KBM-7 (cell line): ENCODE measurements around the gene QRICH1.
A peak's percentile ranks its signal among the peaks of the same experiment; 100 is the strongest.

ENCODE experiments used
- DNase-seq: peaks from one replicate; pipeline ENCODE4 v3.0.0-alpha.2; 2015
- in situ Hi-C: fragments of 300-500 bp; cut with MboI; formaldehyde crosslinking; loops from 2 replicates; pipeline ENCODE4 v1.14.3; 2020; ENCODE audit warnings: low sequenced_read_pairs, low pct_unique_long_range_greater_than_20kb, mixed read lengths

QRICH1 gene

DNA sequence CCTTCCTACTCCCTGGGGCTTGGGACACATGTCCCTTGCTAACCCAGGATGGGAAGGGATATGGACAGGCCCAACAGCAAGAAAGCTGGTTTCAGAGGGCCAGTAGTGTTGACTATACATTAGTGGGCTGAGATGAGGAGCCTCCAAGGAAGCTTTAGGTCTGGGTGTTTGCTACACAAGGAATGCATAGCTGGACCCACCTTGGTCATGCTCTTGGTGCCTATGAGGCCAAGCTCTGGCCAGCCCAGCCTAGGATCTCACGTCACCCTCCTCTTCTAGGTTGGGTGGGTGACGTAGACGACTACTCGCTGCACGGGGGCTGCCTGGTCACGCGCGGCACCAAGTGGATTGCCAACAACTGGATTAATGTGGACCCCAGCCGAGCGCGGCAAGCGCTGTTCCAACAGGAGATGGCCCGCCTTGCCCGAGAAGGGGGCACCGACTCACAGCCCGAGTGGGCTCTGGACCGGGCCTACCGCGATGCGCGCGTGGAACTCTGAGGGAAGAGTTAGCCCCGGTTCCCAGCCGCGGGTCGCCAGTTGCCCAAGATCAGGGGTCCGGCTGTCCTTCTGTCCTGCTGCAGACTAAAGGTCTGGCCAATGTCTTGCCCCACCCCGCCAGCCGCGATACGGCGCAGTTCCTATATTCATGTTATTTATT lies 87.3 kb downstream of the QRICH1 start:
- peak; percentile 14 for DNase-seq
- in situ Hi-C loops: no loop called here

GRCh38 chr3:49005998-49006397 lies 87.9 kb downstream of the QRICH1 start:
- DNase-seq: no peak
- in situ Hi-C loops: no loop called here

GRCh38 chr3:49005303-49005680 lies 88.6 kb downstream of the QRICH1 start:
- in situ Hi-C loops: no loop called here
- no peak for DNase-seq

- in situ Hi-C loops: no loop called here
- no peak for DNase-seq
Measured at GRCh38 chr3:49004352-49005302, 89.2 kb downstream of the QRICH1 start.

DNA sequence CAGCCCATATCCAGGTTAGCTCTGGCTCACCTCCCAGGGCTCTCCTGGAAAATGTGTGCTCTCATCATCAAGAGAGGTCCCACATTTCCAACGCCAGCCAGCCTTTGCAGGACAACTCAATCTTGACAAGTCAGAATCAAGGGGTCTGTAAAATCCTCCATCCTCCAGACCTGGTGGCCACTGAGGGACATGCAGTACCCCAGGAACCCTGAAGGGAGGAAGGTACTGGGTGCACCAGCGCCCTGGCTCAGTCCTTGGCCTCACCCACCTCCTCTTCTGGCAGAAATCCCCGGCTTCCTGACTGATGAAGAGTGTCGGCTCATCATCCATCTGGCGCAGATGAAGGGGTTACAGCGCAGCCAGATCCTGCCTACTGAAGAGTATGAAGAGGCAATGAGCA lies 92.7 kb downstream of the QRICH1 start:
- DNase-seq: no peak
- in situ Hi-C loops: no loop called here

DNA sequence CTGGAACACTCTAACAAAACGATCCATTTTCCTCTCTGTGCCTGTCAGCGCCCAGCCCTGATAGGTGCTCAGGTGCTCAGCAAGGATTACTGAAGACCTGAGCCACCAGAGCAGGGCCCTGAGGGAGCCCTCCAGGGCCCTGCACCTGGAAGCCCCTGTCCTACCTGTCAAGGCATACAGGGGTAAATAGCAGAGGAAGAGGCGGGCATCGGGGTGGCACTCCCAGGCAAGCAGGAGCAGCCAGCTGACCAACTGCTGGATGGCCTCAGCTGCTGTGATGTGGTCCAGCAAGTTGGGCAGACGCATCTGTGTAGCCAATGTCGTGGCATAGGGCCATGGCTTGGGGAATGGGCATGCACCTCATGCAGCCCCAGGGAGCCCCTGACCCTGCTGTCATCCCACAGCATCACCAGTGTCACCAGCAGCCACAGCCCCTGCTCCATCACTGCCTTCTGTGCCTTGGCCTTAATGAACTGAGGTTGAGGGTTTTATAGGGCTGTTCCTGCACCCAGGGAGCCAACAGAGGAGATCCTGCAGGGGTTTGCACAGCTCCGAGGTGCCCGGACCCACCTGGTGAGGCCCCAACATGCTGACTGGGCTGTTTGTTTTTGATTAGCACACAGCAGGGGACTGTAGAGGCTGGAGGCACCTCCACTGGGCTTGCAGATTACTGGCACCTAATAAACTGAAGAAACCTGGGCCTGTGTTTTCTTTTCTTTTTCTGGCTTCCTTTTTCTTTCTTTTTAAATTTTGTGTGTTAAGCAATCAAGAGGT lies 94.6 kb downstream of the QRICH1 start:
- in situ Hi-C loops: no loop called here
- no peak for DNase-seq

DNA sequence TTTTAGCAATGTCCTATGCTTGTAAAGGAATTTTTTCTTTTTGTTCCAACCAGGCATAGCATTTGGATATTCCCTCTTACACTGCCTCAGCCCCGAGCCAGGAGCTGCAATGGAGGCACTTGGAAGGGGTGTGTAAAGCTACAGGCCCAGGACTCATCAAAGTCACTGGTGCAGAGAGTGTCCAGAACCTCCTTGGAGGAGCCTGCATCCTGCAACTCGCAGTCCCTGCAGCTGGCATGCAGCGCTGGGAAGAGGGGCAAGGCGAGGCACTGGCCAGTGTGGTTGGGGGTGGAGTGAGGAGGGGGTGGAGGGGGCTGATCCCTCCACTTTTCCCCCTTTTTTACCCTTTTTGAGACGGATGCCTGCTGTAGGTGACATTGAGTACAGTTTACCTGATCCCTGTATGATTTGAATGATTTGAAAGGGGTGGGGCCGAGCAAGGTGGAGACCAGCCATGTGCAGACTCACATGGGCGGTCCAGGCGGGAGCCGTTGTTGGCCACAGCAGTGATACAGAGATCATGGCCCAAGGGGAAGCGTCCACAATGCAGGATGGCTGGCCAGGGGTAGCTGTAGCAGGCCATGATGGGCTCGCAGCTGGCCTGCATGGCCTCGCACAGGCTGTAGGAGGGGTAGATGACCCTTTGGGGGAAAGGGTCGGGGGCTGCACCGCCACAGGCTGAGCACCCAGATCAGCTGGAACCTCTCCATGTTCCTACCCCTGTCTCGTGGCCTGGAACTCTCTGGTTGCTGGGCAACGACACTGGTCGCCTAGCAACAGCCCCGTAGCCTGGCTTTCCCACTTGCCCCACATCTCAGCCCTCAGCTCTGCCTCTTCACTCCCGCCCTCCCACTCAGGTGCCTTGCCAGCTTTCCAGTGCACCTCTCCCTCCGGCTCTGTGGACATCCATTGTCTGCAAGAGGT lies 95.9 kb downstream of the QRICH1 start:
- in situ Hi-C loops: no loop called here
- DNase-seq: no peak

DNA sequence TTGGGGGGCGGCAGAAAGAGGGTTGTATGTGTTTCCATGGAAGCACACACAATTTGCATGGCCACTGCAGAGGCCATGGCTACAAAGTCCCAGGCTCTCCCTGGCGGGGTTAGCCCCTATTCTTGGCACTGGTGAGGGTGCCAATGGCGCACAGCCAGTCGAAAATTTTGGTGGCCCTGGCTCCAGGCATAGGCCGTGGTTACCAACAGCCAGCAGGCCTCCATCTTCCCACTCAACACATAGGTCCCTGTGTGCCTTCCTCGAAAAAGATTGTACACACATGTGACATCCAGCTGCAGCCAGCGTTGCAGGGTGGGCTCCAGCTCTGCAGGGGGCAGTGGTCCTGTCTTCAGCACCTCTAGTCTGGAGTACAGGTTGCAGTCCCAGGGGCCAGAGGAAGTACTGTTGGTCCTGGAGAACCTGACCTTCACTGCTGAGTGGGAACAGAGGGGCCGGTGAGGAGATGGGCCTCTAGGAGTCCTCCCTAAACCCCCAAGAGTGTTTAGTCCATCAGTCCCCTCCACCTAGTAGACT lies 96.7 kb downstream of the QRICH1 start:
- in situ Hi-C loops: no loop called here
- no peak for DNase-seq

GRCh38 chr3:48996640-48997039 lies 97.2 kb downstream of the QRICH1 start:
- in situ Hi-C loops: no loop called here

GRCh38 chr3:48993834-48994233 lies 100.0 kb downstream of the QRICH1 start:
- in situ Hi-C loops: no loop called here
- DNase-seq: peak; percentile 59

More at GRCh38 chr3:48996640-48997039, 97.2 kb downstream of the QRICH1 start:
- DNase-seq: no peak

- no peak for DNase-seq
- in situ Hi-C loops: no loop called here
Measured at GRCh38 chr3:48991851-48992545, 101.9 kb downstream of the QRICH1 start.

GRCh38 chr3:48990636-48991469 lies 103.0 kb downstream of the QRICH1 start:
- DNase-seq: peak; percentile 53
- in situ Hi-C loops: no loop called here

- in situ Hi-C loops: no loop called here
- peak; percentile 83 for DNase-seq
Measured at GRCh38 chr3:48989796-48990635, 103.9 kb downstream of the QRICH1 start, which contains the start of gene P4HTM. Gene P4HTM, plus strand, starts transcription at chr3:48990241. Its CDS starts 16 bp downstream, at chr3:48990257.

DNA sequence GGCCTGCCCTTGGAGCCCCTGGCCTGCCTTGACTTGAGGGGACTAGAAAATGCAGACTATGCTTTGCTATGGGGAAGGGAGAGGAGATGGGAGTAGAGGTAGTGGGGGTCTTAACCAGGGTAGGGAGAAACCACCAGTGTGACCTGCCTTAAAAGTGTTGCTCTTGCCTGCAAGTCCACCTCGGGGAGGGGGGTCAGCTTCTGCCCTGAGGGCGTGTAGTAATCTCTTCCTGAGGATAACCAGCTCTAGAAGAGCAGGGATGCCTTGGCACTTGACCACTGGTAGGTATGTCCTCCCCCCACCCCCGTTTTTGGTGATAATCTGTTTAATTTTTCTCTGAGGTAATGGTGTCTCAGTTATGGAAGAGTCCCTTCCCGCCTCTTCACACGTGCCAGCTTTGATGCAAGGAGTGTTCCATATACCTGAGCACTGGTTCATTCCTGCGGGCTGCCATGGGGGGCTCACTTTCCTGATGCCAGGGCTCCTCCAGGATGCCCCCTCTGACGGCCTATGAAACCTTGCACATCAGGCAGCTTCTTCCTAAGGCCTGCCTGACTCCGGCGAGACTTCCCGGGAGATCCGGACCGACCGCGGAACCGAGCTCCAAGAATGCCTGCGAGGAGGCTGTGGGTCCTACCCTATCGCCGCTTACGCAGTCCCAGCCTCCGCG lies 104.6 kb downstream of the QRICH1 start:
- DNase-seq: no peak
- in situ Hi-C loops: no loop called here

DNA sequence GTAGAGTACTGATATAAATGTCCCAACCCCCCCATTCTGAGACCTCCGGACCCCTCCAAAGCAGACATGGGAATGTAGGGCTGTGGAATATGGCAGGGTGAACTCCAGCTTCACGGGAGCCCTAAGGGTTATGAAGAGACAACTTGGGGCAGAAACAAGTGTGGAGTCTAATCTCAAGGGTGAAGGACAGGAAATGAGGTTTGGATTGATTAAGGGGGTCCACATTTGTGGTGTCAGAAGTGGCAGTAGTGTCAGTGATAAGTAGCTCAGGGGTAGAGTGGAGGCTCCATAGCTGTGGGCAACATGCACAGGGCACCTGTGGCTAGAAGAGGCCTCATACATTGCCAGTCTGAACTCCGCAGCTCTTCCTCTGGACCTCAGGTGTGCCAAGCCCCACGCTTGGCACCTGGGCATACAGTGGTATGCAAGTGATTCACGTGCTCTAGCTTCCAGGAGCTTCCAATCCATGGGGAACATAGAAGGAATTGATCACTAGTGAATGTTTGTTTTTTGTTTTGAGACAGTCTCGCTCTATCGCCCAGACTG lies 108.0 kb downstream of the QRICH1 start:
- DNase-seq: no peak
- in situ Hi-C loops: no loop called here
